SK-N-SH treated with all-trans-retinoic acid at 6 μM for 48 hours (cell line): ENCODE measurements around the gene THSD4.

Experiments
- ATAC-seq: fragments of 200-7000 bp; cut with Tn5 transposase; 3 replicates; pipeline ENCODE4 v1.9.1; 2020; ENCODE audit warnings: mild to moderate bottlenecking, moderate library complexity
- ARNTL ChIP-seq: fragments of 450-650 bp; formaldehyde crosslinking; IDR thresholded peaks from 2 replicates; pipeline ENCODE4 v1.5.0; 2020; ENCODE audit warnings: low read depth, mild to moderate bottlenecking, moderate library complexity, borderline replicate concordance
- BACH2 ChIP-seq: fragments of 250-450 bp; sonication (Bioruptor Pico); IDR thresholded peaks from 2 replicates; pipeline ENCODE4 v1.9.0; 2021; ENCODE audit warnings: mild to moderate bottlenecking, borderline replicate concordance
- CSDC2 ChIP-seq: fragments of 250-450 bp; sonication (Bioruptor Pico); IDR thresholded peaks from 2 replicates; pipeline ENCODE4 v1.5.0; 2020; ENCODE audit warnings: mild to moderate bottlenecking, moderate library complexity
- ESRRG ChIP-seq: fragments of 250-450 bp; sonication (Bioruptor Pico); IDR thresholded peaks from 2 replicates; pipeline ENCODE4 v1.6.1; 2021; ENCODE audit warnings: mild to moderate bottlenecking
- ISL1 ChIP-seq: fragments of 250-450 bp; sonication (Bioruptor Pico); IDR thresholded peaks from 2 replicates; pipeline ENCODE4 v2.1.2; 2022; ENCODE audit warnings: mild to moderate bottlenecking, moderate library complexity
- PPARA ChIP-seq: fragments of 250-450 bp; sonication (Bioruptor Pico); IDR thresholded peaks from 2 replicates; pipeline ENCODE4 v1.5.0; 2020; ENCODE audit warnings: mild to moderate bottlenecking, borderline replicate concordance
- RARB ChIP-seq: fragments of 250-450 bp; sonication (Bioruptor Pico); IDR thresholded peaks from 2 replicates; pipeline ENCODE4 v1.8.0; 2021; ENCODE audit warnings: mild to moderate bottlenecking, moderate library complexity
- SNAI2 ChIP-seq: fragments of 250-450 bp; sonication (Bioruptor Pico); IDR thresholded peaks from 2 replicates; pipeline ENCODE4 v1.5.0; 2020; ENCODE audit warnings: mild to moderate bottlenecking, moderate library complexity
- TCF4 ChIP-seq: fragments of 250-450 bp; sonication (Bioruptor Pico); IDR thresholded peaks from 2 replicates; pipeline ENCODE4 v1.8.0; 2021; ENCODE audit warnings: mild to moderate bottlenecking, moderate library complexity, borderline replicate concordance
- TOX ChIP-seq: fragments of 250-450 bp; sonication (Bioruptor Pico); IDR thresholded peaks from 2 replicates; pipeline ENCODE4 v1.8.0; 2021; ENCODE audit warnings: mild to moderate bottlenecking, moderate library complexity, borderline replicate concordance
- ZC3H10 ChIP-seq: fragments of 250-450 bp; sonication (Bioruptor Pico); IDR thresholded peaks from 2 replicates; pipeline ENCODE4 v1.5.1; 2021; ENCODE audit warnings: mild to moderate bottlenecking, moderate library complexity
- ZFP3 ChIP-seq: fragments of 250-450 bp; sonication (Bioruptor Pico); IDR thresholded peaks from 2 replicates; pipeline ENCODE4 v1.5.0; 2020; ENCODE audit warnings: mild to moderate bottlenecking, moderate library complexity
- ZFP30 ChIP-seq: fragments of 450-650 bp; formaldehyde crosslinking; IDR thresholded peaks from 2 replicates; pipeline ENCODE4 v1.5.0; 2022; ENCODE audit warnings: mild to moderate bottlenecking, moderate library complexity
- ZNF70 ChIP-seq: fragments of 450-650 bp; formaldehyde crosslinking; IDR thresholded peaks from 2 replicates; pipeline ENCODE4 v1.5.0; 2020; ENCODE audit warnings: mild to moderate bottlenecking, moderate library complexity
- ZNF8 ChIP-seq: fragments of 450-650 bp; formaldehyde crosslinking; IDR thresholded peaks from 2 replicates; pipeline ENCODE4 v1.5.0; 2020; ENCODE audit warnings: mild to moderate bottlenecking, moderate library complexity
- TF ChIP-seq, protein P1 (sequence below): fragments of 250-450 bp; sonication (Bioruptor Pico); IDR thresholded peaks from 2 replicates; pipeline ENCODE4 v1.5.1; 2020; ENCODE audit warnings: low read depth, mild to moderate bottlenecking, moderate library complexity
- TF ChIP-seq, protein P2 (sequence below): fragments of 250-450 bp; sonication (Bioruptor Pico); IDR thresholded peaks from 2 replicates; pipeline ENCODE4 v1.5.1; 2021; ENCODE audit warnings: mild to moderate bottlenecking, moderate library complexity
- TF ChIP-seq, protein P3 (sequence below): fragments of 250-450 bp; sonication (Bioruptor Pico); IDR thresholded peaks from 2 replicates; pipeline ENCODE4 v1.8.0; 2021; ENCODE audit warnings: low read depth, mild to moderate bottlenecking, moderate library complexity, borderline replicate concordance
- TF ChIP-seq, protein P4 (sequence below): fragments of 250-450 bp; sonication (Bioruptor Pico); IDR thresholded peaks from 2 replicates; pipeline ENCODE4 v1.5.0; 2020; ENCODE audit warnings: mild to moderate bottlenecking, moderate library complexity

THSD4 gene

DNA sequence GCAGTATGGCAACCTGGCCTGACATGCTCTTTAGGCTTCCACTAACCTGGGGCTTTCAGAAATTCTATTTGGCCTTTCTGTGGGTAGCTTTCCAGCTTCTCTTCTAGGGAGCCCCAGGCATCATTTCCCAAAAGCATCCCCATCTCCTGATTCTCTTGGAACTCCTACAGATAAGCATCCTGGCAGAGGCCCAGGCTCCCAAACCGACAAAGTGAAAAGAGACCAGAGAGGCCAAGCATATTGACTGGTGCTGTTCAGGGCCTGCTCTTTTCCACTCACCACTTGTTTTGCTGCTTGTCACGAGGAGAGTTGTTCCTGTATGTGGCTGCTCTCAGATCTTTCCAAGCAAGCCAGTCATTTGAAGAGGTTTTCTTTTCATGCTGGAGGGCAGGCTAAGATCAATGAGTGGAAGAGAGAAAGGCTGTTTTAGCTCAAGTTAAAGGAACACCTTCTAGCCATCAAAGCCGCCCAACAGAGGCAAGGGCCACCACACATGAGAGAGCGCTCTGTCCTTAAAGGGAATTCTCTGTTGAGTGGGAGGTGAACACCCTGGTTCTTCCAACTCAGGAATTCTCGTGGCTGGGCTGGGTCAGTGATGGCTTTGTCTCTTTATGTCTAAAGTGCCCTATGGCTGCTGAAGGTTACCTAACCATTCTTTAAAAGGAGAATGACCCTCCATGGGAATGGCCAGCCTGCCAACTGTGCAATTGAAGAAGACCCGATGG, 664.0 kb downstream of the THSD4 start (continued):
- TF ChIP-seq SNAI2, result no peak
- TF ChIP-seq PPARA (CRISPR knock-in tag), result no peak
- TF ChIP-seq CSDC2 (CRISPR knock-in tag), result no peak
- TF ChIP-seq TOX (CRISPR knock-in tag), result no peak
- TF ChIP-seq ZFP30 (CRISPR knock-in tag), result no peak

DNA sequence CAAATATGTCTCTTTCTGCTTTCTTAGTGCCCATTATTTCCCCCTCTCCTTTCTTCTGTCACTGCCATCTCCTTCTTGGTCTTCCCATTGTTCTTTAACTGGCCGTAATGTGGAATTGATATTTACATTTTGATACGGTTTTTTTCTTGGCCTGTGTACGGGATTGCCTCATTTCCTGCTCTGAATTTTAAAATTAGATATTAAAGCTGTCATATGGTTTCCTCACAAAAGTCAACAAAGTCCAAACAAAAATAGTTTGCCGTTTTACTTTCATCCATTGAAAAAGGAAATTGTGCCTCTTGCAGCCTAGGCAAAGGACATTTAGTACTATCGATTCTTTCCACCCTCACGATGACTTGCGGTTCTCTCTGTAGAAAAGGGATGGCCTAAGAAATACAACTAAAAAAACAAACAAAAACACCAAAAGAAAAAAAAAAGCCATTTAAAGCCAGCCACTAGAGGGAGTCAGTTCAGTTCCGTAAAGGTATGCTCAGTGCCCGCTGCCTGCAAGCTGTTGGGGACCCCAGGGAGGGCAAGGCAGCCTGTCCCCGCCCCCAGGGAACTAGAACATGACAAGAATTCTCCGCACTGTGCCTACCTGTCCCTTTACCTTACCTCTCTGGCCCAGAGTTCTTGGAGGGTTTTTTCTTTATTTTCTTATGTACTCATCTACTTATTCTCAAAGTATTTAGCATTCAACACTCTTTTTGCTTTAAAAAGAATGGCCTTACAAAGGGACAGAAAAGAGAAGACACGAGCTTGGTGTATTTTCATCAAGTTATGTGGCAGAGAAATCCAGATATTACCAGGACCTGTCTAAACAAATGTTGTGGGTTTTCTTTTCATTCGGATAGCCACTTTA, 665.1 kb downstream of the THSD4 start:
- peak; percentile 72 for ATAC-seq
- TF ChIP-seq ZNF8 (CRISPR knock-in tag), result no peak
- TF ChIP-seq TOX (CRISPR knock-in tag), result no peak
- no peak for TF ChIP-seq ESRRG (CRISPR knock-in tag)
- TF ChIP-seq ARNTL, result no peak

DNA sequence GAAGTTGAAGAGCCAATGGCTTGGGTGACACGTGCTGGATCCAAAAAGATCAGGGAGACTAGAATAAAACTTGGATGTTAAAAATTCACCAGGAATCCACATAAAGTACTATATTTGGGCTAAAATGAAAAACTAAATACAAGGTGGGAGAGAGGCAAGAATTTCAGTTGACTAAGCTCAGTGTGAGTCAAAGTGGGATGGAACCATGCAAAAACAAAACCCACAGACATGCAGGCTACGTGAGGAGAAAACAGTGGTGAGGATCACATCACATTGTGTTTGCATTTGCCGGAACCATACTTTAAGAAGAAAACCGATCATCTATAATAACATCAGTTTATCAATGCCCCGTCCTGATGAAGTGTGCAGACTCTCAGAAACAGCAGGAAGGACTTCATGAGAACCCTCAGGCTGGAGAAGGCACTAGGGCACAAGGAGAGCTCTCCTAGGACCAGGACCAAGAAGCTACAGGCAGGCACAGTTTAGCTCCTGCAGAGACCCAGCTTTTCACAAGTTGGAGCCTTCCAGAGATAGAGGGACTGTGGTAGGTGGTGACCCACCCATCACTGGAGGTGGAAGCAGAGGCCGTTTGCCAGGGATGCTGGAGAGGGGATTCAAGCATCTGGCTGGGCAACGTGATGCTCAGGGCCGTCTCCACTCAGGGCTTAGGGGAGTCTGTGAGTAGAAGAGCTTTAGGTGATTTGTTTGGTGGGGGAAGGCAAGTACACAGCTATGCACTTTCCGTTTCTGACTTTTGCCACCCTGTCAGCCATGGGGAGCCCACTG, 666.1 kb downstream of the THSD4 start:
- ATAC-seq, result no peak

DNA sequence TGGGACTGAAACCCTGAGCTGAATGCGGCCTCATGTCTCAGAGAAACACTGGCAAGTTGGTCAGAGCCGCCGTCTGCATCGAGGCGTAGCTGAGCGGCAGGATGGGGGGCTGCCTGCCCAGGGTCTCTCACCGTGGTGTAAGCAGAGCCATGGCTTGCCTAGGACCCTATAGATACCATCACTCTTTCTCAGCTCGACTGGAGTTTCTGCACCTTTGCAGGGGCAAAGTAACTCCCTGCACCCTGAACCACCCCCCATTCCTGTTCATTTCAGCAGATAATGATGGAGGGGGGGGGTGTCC, 666.6 kb downstream of the THSD4 start:
- ATAC-seq, result no peak
- TF ChIP-seq ISL1 (no peak), PPARA (CRISPR knock-in tag) (no peak), ZFP30 (CRISPR knock-in tag) (no peak), ZC3H10 (CRISPR knock-in tag) (no peak), ZNF70 (CRISPR knock-in tag) (no peak), ZNF8 (CRISPR knock-in tag) (no peak), BACH2 (CRISPR knock-in tag) (no peak), RARB (CRISPR knock-in tag) (no peak), ARNTL (no peak), CSDC2 (CRISPR knock-in tag) (no peak), ESRRG (CRISPR knock-in tag) (no peak), TOX (CRISPR knock-in tag) (no peak)
- TF ChIP-seq, protein P1, sequence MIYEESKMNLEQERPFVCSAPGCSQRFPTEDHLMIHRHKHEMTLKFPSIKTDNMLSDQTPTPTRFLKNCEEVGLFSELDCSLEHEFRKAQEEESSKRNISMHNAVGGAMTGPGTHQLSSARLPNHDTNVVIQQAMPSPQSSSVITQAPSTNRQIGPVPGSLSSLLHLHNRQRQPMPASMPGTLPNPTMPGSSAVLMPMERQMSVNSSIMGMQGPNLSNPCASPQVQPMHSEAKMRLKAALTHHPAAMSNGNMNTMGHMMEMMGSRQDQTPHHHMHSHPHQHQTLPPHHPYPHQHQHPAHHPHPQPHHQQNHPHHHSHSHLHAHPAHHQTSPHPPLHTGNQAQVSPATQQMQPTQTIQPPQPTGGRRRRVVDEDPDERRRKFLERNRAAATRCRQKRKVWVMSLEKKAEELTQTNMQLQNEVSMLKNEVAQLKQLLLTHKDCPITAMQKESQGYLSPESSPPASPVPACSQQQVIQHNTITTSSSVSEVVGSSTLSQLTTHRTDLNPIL (CRISPR knock-in tag), result no peak
- TF ChIP-seq, protein P2, sequence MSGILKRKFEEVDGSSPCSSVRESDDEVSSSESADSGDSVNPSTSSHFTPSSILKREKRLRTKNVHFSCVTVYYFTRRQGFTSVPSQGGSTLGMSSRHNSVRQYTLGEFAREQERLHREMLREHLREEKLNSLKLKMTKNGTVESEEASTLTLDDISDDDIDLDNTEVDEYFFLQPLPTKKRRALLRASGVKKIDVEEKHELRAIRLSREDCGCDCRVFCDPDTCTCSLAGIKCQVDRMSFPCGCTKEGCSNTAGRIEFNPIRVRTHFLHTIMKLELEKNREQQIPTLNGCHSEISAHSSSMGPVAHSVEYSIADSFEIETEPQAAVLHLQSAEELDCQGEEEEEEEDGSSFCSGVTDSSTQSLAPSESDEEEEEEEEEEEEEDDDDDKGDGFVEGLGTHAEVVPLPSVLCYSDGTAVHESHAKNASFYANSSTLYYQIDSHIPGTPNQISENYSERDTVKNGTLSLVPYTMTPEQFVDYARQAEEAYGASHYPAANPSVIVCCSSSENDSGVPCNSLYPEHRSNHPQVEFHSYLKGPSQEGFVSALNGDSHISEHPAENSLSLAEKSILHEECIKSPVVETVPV, result no peak
- TF ChIP-seq, protein P3, sequence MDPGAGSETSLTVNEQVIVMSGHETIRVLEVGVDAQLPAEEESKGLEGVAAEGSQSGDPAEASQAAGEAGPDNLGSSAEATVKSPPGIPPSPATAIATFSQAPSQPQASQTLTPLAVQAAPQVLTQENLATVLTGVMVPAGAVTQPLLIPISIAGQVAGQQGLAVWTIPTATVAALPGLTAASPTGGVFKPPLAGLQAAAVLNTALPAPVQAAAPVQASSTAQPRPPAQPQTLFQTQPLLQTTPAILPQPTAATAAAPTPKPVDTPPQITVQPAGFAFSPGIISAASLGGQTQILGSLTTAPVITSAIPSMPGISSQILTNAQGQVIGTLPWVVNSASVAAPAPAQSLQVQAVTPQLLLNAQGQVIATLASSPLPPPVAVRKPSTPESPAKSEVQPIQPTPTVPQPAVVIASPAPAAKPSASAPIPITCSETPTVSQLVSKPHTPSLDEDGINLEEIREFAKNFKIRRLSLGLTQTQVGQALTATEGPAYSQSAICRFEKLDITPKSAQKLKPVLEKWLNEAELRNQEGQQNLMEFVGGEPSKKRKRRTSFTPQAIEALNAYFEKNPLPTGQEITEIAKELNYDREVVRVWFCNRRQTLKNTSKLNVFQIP (CRISPR knock-in tag), result no peak
- TF ChIP-seq, protein P4, sequence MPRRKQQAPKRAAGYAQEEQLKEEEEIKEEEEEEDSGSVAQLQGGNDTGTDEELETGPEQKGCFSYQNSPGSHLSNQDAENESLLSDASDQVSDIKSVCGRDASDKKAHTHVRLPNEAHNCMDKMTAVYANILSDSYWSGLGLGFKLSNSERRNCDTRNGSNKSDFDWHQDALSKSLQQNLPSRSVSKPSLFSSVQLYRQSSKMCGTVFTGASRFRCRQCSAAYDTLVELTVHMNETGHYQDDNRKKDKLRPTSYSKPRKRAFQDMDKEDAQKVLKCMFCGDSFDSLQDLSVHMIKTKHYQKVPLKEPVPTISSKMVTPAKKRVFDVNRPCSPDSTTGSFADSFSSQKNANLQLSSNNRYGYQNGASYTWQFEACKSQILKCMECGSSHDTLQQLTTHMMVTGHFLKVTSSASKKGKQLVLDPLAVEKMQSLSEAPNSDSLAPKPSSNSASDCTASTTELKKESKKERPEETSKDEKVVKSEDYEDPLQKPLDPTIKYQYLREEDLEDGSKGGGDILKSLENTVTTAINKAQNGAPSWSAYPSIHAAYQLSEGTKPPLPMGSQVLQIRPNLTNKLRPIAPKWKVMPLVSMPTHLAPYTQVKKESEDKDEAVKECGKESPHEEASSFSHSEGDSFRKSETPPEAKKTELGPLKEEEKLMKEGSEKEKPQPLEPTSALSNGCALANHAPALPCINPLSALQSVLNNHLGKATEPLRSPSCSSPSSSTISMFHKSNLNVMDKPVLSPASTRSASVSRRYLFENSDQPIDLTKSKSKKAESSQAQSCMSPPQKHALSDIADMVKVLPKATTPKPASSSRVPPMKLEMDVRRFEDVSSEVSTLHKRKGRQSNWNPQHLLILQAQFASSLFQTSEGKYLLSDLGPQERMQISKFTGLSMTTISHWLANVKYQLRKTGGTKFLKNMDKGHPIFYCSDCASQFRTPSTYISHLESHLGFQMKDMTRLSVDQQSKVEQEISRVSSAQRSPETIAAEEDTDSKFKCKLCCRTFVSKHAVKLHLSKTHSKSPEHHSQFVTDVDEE, result no peak
- TF ChIP-seq, all 23 proteins: peak for 0

More for the DNA sequence above, 666.1 kb downstream of the THSD4 start:
- TF ChIP-seq BACH2 (CRISPR knock-in tag), result no peak
- no peak for TF ChIP-seq TCF4
- no peak for TF ChIP-seq ISL1
- TF ChIP-seq ZNF70 (CRISPR knock-in tag), result no peak
- no peak for TF ChIP-seq ZFP3 (CRISPR knock-in tag)
- TF ChIP-seq PPARA (CRISPR knock-in tag), result no peak
- TF ChIP-seq, protein P1 (CRISPR knock-in tag), result no peak
- no peak for TF ChIP-seq SNAI2
